NT2/D1 (cell line): ENCODE data around the gene SRGAP3.

ENCODE experiments used
- YY1 ChIP-seq: IDR thresholded peaks from 2 replicates; pipeline ENCODE4 v1.6.1; 2011; ENCODE audit not compliant: insufficient read length, insufficient read depth
- ZNF274 ChIP-seq: IDR thresholded peaks from 2 replicates; pipeline ENCODE4 v1.6.1; 2011; ENCODE audit warnings: mild to moderate bottlenecking, low read depth, low read length

- TF ChIP-seq YY1 (no peak), ZNF274 (no peak)
Observed at GRCh38 chr3:9204253-9204992, 45.0 kb downstream of the SRGAP3 start.
